Measurements from ENCODE around the gene FLT3LG.

FLT3LG gene

GRCh38 chr19:49487277-49488045 lies 13.4 kb downstream of the FLT3LG start, which contains the start of gene RPL13A:
Gene RPL13A, plus strand, starts transcription at chr19:49487608. Its CDS starts 22 bp downstream, at chr19:49487630.
- peak; percentile 98 for DNase-seq (ENCODE audit: insufficient read length, low spot score)
- FAIRE-seq = peak; percentile 95

GRCh38 chr19:49488046-49488862 lies 14.2 kb downstream of the FLT3LG start:
- DNase-seq (ENCODE audit: insufficient read length, low spot score) = no peak

GRCh38 chr19:49488863-49489537 lies 15.0 kb downstream of the FLT3LG start:
- FAIRE-seq = no peak

More at GRCh38 chr19:49488046-49488862, 14.2 kb downstream of the FLT3LG start:
- FAIRE-seq = no peak

GRCh38 chr19:49489601-49490167 lies 15.7 kb downstream of the FLT3LG start:
- DNase-seq (ENCODE audit: insufficient read length, low spot score) = no peak

More at GRCh38 chr19:49488863-49489537, 15.0 kb downstream of the FLT3LG start:
- no peak for DNase-seq (ENCODE audit: insufficient read length, low spot score)

GRCh38 chr19:49490287-49491029 lies 16.4 kb downstream of the FLT3LG start:
- no peak for DNase-seq (ENCODE audit: insufficient read length, low spot score)
- no peak for FAIRE-seq

More at GRCh38 chr19:49489601-49490167, 15.7 kb downstream of the FLT3LG start:
- no peak for FAIRE-seq

GRCh38 chr19:49491030-49491803 lies 17.2 kb downstream of the FLT3LG start:
- no peak for FAIRE-seq
- no peak for DNase-seq (ENCODE audit: insufficient read length, low spot score)

GRCh38 chr19:49491804-49492572 lies 18.0 kb downstream of the FLT3LG start:
- no peak for FAIRE-seq
- DNase-seq (ENCODE audit: insufficient read length, low spot score) = no peak

GRCh38 chr19:49492573-49493405 lies 18.8 kb downstream of the FLT3LG start:
- FAIRE-seq (no peak), DNase-seq (ENCODE audit: insufficient read length, low spot score) (no peak)

- FAIRE-seq (no peak), DNase-seq (ENCODE audit: insufficient read length, low spot score) (no peak)
Measured at GRCh38 chr19:49496574-49497008, 22.6 kb downstream of the FLT3LG start.

GRCh38 chr19:49497047-49497788 lies 23.2 kb downstream of the FLT3LG start:
- no peak for FAIRE-seq
- peak; percentile 37 for DNase-seq (ENCODE audit: insufficient read length, low spot score)

GRCh38 chr19:49497789-49498103 lies 23.7 kb downstream of the FLT3LG start:
- FAIRE-seq = no peak
- no peak for DNase-seq (ENCODE audit: insufficient read length, low spot score)

- no peak for DNase-seq (ENCODE audit: insufficient read length, low spot score)
- no peak for FAIRE-seq
Measured at GRCh38 chr19:49498475-49498874, 24.5 kb downstream of the FLT3LG start.

GRCh38 chr19:49499030-49499670 lies 25.1 kb downstream of the FLT3LG start:
- FAIRE-seq = no peak
- DNase-seq (ENCODE audit: insufficient read length, low spot score) = no peak

GRCh38 chr19:49502866-49503581 lies 29.0 kb downstream of the FLT3LG start:
- peak; percentile 23 for FAIRE-seq
- peak; percentile 64 for DNase-seq (ENCODE audit: insufficient read length, low spot score)

GRCh38 chr19:49503582-49503962 lies 29.6 kb downstream of the FLT3LG start:
- FAIRE-seq (no peak), DNase-seq (ENCODE audit: insufficient read length, low spot score) (no peak)

GRCh38 chr19:49506575-49507105 lies 32.6 kb downstream of the FLT3LG start:
- DNase-seq (ENCODE audit: insufficient read length, low spot score) = peak; percentile 69
- peak; percentile 44 for FAIRE-seq
